Measurements from ENCODE around the gene RAMP1.
A peak's percentile ranks its signal among the peaks of the same experiment; 100 is the strongest.
"Not testable (repeated sequence)": the region's sequence is repeated elsewhere in the genome, so short reads cannot be mapped to it uniquely, and the experiment has no call there.

The RAMP1 gene

DNA sequence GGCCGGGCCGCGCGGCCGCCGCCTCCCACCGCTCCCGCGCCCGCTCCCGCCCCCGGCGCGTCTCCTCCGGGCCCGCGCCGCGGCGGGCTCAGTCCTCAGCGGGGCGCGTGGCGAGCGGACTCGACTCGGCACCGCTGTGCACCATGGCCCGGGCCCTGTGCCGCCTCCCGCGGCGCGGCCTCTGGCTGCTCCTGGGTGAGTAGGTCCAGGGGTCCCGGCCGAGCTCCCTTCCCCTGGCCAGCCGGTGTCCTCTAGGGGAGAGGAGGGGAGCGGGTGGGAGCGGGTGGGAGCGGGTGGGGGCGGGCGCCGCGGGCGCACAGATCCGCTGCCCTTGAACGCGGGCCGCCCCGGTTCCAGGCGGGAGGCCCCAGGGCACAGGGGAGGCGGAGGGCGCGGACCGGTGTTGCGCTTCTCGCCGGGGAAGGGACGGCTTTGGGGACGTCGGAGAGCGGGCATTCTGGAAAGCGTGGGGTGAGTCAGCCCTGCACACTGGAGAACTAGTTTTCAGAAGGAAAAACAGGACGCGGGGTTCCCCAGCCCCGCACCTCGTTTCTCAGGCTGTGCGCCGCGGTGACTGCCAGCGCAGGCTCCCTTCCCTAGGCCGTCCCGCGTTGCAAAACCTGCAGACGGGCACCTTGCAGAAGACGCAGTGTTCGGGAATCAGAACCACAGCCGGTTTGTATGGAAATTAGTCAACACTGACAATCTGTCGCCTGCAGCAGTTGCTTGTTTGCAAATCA, at the start of gene RAMP1:
TSS of gene RAMP1 (plus strand) at position 91 of the 740 bp plus-strand sequence. CDS start at position 144, 53 bp downstream.
- no peak for DNase-seq (ENCODE audit: low read depth)

DNA sequence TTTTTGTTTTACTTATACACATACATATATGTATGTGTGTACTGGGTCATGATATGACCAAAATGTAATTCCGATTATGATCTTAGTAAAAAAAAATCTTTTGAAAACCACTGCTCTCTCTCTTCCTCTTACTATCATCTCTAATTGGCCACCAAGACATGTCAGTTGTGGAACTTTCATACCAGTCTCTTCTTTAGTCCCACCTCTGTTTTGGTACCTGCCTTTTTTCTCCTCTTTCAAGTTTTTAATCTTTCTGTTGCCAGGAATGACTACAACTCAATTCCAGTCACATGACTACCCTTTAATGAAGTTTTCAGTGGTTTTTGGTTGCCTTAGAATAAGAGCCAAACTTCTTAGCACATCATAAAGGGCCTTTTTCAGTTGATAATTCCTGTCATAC, 43.8 kb upstream of the RAMP1 start:
- no peak for DNase-seq (ENCODE audit: low read depth)

DNA sequence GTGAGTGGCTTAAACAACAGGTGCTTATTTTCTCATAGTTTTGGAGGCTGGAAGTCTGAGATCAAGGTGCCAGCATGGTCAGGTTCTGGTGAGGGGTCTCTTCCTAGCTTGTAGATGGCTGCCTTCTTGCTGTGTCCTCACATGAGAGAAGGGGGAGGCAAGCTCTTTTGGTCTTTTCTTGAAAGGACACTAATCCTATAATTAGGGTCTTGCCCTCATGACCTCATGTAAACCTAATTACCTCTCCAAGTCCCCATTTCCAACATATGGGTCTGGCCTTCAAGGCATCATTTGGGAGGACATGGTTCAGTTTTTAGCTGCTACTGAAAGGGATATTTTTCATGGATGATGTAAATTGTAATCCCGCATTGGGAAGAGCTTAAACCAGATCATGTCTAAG, 42.9 kb upstream of the RAMP1 start:
- DNase-seq (ENCODE audit: low read depth), result no peak

DNA sequence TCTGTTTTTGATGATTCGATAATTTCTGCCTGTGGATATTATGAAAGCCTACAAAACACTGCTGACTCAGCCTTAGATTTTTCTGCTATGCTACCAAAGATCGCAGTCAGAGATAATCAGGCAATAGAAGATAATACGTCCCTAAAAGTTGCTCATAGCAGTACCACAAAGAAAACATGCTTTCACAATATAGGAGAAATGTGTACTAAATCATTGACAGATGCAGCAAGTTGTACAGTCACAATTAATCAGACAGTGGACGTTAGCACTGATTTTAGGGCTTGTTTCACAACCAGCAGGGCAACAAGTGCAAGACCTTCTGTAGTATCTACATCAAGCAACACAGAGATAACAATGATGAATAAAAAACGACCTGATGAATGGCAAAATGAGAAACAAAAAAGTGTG, 41.4 kb upstream of the RAMP1 start:
- DNase-seq (ENCODE audit: low read depth), result peak; percentile 72

DNA sequence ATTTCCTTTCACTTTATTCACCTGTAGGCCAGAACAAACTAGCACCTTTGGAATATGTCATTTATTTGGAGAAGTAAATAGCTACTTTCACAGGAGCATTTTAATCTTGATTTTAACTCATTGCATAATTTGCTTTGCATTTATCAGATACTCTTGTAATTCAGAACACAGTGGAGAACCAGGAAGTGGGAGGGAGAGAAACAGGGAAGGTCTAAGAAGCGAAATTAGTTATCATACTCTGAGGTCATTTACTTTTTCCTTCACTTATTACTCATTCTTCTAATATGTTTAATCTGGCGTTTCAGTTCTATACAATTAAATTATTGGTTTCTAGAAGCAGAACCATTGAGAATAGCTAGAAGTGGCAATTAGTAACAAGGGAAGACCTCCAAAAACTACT, 40.2 kb upstream of the RAMP1 start:
- no peak for DNase-seq (ENCODE audit: low read depth)

DNA sequence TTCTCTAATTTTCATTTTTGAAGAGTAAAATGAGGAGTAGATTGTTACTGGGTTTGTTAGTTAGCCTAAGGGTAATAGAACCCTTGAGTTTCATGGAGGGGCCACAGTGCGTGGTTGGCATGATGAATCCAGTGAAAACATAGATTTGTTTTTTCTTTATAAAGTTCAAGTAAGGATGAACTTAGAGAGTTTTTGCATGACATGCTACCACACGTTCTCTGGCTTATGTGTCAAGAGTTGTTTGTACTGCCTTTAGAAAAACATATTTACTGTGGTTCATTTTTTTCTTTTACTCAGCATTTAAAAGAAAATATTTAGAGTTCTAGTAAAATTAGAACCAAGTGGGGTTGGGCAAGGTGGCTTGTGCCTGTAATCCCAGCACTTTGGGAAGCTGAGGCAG, 39.0 kb upstream of the RAMP1 start:
- no peak for DNase-seq (ENCODE audit: low read depth)

DNA sequence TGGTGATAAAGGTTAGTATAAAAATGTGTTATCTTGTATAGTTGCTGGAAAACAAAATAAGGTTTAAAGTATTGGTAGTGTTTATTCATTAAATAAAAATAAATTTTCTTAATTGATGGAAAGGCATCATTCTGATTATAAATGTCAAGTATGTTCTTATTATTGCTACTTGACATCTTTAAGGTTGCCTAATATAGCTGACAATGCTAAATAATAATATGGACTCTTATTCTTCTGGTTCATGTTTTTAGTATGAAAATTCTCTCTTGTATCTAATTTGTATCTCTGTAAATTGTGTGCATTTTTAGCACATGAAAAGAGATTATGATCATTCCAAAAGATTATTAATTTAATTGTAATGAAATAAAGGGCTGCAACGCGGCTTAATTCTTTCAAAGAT, 35.9 kb upstream of the RAMP1 start:
- no peak for DNase-seq (ENCODE audit: low read depth)

DNA sequence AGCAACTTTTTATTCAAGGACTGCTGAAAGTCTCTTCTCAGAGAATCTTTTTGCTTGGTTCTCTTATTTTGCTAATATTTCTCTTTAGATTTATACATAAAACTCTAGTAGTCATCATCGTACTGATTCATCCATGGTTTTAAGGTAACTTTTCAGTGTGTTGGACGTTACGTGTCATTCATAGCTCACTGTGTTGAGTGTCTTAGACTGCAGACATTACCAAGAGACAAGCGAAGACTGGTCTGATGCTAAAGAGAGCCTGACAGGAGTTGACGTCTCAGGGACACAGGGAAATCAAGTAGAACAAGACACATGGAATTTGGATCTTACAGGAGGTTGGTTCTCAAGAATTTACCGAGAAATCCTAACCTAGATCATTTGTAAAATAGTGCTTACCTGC, 35.3 kb upstream of the RAMP1 start:
- no peak for DNase-seq (ENCODE audit: low read depth)

DNA sequence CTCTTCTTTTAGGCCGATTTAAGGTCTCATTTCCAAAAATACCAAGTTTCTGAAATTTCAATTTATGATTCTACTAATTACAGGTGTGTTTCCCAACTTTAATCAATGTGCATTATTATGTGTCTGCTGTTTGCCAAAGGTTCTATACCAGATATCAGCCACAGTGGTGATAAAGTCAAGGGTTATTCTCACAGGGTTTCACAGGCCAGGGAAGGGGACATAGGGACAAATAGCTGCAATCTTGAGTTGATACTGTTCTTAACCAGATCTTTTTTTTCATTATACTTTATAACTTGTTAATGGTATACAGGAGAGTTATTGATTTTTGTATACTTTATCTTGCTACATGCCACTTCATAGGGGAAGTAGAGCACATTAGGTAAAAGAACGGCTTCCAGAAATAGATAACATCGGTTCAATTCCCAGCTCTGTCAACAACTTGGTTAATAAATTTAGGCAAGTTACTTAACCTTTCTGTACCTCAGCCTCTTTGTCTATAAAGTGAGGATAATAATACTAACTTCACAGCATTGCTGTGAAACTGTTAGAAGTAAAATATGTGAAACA, 31.9 kb upstream of the RAMP1 start:
- no peak for DNase-seq (ENCODE audit: low read depth)

DNA sequence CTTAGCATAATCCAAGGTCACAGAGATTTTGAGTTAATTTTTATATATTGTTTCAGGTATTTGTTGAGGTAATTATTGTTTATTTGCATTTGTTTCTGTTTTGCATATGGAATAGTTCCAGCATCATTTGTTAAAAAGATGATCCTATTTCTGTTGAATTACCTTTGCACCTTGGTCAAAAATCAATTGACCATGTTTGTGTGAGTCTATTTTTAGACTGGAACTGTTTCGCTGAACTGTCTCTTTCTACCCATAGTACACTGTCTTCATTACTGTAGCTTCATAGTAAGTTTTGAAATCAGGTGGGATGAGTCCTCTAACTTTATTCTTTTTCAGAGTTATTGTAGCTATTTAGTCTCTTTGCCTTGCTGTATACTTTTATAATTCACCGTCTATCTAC, 28.9 kb upstream of the RAMP1 start:
- DNase-seq (ENCODE audit: low read depth), result no peak

DNA sequence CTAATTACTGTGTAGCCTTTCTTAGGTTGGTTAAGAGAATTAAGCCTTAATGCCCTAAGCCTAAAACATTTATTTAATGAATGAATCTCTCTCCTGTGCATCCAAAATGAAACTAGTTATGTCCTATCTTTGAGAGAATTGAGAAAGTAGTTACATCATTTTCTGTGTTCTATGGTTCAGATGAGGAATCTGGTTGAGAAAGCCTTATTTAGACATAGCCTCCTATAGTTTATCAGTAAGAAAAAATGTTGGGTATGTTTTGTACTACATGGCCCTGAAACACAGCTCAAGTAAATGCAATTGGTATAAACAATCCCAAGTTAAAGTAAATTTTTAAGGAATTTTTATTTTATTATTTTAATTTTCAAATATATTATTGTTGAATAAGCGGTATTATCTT, 25.9 kb upstream of the RAMP1 start:
- no peak for DNase-seq (ENCODE audit: low read depth)

DNA sequence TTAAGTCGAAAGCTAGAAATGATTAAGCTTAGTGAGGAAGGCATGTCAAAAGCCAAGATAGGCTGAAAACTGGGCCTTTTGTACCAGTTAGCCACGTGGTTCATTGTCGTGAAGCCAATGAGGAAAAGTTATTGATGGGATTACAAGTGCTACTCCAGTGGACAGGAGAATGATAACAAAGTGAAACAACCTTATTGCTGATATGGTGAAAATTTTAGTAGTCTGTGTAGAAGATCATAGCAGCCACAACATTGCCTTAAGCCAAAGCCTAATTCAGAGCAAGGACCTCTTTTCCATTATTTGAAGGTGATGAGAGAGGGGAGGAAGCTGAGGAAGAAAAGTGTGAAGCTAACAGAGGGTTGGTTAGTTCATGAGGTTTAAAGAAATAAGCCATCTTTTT, 24.1 kb upstream of the RAMP1 start:
- no peak for DNase-seq (ENCODE audit: low read depth)

DNA sequence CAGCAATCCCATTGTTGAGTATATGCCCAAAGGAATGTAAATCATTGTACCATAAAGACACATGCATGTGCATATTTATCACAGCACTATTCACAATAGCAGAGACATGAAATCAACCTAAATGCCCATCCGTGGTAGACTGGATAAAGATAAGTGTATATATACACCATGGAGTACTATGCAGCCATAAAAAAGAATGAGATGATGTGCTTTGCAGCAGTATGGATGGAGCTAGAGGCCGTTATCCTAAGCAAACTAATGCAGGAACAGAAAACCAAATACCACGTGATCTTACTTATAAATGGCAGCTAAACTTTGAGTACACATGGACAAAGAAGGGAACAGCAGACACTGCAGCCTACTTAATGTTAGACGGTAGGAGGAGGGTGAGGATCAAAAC, 18.4 kb upstream of the RAMP1 start:
- no peak for DNase-seq (ENCODE audit: low read depth)

DNA sequence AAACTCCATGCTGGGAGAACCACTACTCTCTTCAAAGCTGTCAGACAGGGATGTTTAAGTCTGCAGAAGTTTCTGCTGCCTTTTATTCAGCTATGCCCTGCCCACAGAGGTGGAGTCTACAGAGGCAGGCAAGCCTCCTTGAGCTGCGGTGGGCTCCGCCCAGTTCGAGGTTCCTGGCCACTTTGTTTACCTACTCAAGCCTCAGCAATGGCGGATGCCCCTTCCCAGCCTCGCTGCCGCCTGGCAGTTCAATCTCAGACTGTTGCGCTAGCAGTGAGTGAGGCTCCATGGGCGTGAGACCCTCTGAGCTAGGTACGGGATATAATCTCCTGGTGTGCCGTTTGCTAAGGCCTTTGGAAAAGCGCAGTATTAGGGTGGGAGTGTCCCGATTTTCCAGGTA, 10.5 kb upstream of the RAMP1 start:
- not testable (repeated sequence) for DNase-seq (ENCODE audit: low read depth)

DNA sequence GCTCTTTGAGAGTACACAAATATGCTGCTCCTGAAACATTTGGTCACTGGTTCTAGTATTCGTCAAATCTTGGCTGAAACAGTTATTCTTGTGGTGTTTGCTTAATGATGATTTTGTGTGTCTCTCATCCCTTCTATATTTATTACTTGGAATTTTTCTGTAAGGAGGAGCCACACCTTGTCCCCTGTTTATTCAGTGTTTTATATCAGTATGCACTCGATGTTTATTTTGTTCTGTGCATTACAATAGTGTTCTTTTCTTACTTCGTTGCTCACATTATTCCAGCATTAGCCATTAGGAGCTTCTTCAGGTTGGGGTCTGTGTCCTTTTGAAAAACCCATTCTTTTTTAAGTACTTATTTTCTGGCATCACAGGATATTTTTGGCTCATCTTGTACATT, 5.1 kb upstream of the RAMP1 start:
- DNase-seq (ENCODE audit: low read depth), result no peak

DNA sequence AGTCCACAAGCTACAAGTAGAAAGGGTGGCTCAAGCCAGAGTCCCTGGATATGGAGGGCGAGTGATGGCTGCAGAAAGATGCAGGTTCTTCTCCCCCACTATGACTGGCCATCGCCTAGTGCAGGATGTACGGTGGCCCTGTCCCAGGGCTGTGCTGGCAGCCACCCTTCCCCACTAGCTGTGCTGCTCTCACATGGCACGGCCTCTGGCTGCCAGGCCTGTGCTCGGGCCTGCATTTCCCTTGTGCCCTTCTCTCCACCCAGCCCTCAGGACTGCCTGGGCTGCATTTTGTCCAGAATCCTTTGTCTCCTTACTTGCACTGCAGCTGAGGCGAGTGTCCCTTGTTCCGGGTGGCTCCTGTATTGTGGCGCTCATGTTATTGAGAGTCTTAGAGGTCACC, 1.6 kb upstream of the RAMP1 start:
- no peak for DNase-seq (ENCODE audit: low read depth)

DNA sequence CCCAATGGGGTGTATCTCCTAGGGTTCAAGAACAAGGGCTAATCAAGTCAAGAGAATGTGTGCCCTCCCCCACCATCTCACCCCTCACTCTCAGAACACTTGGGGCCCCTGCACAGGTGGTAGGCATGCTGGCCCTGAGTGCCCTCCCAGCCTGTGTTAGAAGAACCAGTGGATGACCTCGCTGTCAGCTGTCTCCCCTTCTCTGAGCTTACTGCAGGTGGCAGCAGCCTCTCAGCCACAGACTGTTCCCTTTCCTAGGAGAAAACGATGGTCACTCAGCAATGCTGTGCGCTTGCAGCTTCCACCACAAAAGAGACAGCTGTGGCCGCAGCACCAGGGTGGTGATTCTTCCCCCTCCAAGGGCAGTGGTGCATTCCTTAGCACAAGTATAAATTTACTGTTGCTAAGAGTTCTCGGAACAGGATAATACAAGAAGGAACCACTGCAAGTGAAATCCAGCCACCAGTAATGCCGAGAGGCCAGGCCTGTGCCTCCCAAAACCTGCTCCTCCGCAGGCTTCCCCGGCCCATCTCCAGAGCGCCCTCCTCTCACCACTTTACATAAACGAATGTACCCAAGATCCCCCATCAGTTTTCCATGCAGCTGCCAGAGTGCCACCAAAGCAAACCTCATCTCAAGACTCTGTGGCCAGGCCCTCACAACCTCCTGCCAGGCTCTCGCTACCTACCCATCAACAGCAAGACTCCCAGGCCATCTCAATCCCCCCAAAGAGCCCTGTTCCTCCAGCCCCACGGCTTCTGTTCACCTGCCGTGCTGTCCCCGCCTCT, 935 bp upstream of the RAMP1 start:
- peak; percentile 83 for DNase-seq (ENCODE audit: low read depth)

DNA sequence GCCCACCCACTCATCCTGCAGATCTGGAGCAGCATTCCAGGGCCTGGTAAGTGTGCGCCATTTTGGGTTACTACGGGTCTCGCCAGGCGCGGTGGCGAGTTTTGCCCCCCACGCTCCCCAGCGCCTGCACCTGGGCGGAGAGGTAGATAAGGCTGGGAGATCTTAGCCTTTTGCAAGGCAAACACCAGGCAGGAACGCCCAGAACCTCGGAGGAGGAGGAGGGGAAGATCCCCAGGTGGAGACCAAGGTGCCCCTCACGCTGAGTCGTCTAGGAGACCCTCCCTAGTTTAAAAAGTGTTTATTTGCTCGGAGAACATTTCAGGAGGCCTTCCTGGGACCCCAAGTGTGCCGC, 365 bp upstream of the RAMP1 start:
- no peak for DNase-seq (ENCODE audit: low read depth)

DNA sequence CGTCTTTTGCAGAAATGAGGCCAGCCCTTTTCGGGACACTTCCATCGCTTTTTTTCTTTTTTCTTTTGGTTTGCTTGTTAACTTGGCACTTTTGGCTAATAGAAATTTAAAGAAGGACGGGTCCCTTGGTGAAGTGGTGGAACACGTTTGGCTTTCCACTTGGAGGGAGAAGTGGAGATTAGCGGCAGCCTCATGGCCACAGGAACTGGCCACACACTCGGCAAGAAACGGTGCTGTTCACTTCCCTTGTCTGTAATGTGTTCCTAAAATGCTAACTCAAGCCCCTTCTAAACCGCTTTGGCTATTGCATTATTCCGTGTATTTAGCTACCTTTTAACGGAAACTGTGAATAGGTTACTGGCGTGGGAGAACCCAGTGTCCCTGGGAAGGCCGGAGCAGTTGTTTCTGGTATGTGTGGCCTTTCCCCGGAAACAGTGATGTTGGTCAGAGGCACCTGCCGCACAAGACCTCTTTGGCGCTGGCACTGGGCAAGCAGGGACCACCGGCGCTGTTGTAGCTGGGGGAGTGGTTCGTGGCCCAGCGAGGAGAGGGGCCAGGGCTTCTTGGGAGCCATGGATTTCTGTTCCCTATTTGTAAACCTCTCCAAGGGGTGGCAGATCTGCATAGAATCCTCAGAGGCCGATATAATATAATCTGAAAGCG, 981 bp downstream of the RAMP1 start:
- no peak for DNase-seq (ENCODE audit: low read depth)

DNA sequence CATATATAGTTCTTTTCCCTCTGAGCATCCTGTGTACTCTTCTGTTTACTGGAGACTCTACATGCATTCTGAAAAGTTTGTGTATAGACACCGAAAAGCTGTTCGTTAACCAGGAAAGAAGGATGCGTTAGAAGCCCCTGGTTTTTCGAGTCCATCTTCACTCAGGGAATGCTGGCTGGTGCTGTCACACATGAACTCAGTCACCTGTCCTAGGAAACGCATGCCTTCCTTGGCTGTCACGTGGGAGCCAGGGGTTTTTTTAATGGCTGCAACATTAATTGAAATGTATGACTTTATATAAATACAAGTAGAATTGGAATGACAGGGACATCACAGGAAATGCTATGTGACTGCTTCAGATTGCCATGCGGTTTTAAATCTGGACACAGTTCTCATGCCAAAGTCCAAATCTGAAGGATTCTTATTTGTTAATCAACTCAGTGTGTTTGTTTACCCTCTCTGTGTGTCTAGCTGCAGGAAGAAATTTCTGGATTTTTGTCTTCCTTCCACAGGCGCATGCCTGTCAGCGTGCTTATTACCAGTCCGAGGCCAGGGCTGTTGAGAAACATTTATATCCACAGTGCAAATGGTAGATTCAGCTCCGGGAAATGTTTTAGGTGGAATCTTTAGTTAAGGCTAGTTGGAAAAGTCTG, 2.6 kb downstream of the RAMP1 start:
- peak; percentile 71 for DNase-seq (ENCODE audit: low read depth)

DNA sequence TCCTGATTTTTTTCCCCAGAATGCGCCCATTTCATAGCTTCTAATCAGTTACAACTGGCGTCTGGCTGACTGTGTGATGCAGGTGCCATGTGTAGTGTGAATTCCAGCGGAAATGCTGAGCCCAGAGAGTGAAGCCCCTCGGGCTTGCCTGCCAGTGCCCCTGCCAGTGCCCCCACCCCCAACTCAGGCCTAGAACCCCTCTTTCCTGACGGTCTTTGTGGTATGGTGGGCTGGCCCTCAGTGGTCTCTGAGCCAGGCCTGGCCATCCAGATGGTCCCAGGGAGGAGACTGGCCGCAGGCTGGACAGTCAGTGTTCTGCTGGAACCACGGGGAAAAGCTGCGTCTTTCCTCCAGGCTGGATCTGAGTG, 3.1 kb downstream of the RAMP1 start:
- no peak for DNase-seq (ENCODE audit: low read depth)

DNA sequence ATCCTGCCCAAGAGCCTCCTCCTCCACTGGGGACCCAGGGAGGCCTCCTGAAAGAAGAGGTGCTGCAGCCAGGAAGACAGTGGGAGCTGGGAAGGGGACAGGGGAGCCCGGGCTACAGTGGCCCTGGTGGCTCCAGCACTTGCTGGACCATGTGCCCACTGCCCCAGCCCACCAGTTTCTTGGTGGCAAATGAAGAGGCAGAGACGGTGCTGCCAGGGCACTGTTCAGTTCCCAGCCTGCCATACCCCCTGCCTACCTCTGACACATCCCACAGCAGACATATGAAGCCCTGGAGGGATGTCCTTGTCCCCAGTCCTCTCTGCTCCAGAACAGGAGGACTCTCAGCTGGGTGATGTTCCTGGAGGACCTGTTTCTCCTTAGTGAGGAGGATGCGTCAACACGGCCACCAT, 3.7 kb downstream of the RAMP1 start:
- DNase-seq (ENCODE audit: low read depth), result no peak
